Measurements from ENCODE around the gene KANSL1. TPM values are rescaled to one million over a fixed set of nuclear protein-coding genes. Genes with fewer than 3 reads are reported as not detected.
"Not testable (repeated sequence)": the region's sequence is repeated elsewhere in the genome, so short reads cannot be mapped to it uniquely, and the experiment has no call there.

Gene KANSL1
- total RNA-seq, 1 experiment from 2014 or later = 55.5 TPM

- intact Hi-C loops (cut with micrococcal nuclease; ENCODE audit: unreplicated experiment) = no loop called here
- Histone ChIP-seq H3K4me1 (ENCODE audit: control insufficient read depth, insufficient read depth, low read length) (peaks cover 37% of the 10 kb centered on the region), H3K36me3 (ENCODE audit: control insufficient read depth, insufficient read depth, low read length) (no peaks in the 10 kb centered on the region), H3K9me3 (ENCODE audit: control insufficient read depth, insufficient read depth, low read depth, low read length) (no peaks in the 10 kb centered on the region), H3K27ac (ENCODE audit: low read length) (no peak overlapping the region), H3K27me3 (ENCODE audit: control insufficient read depth, insufficient read depth, low read length) (no peaks in the 10 kb centered on the region), H3K4me3 (ENCODE audit: low read depth in 2 of 2, low read length in 2 of 2) (no peak overlapping the region)
- ATAC-seq (no peak), DNase-seq (ENCODE audit: low read depth, low spot score) (no peak)
- no TSS peak for BruUV-seq (replicated peaks)
- TF ChIP-seq CTCF (IDR thresholded peaks at IDR 0.05) = no peak
- no peak for TF ChIP-seq SIN3A (IDR thresholded peaks at IDR 0.05; ENCODE audit: borderline replicate concordance, insufficient read depth, low read depth, low read length)
- TF ChIP-seq REST (IDR thresholded peaks at IDR 0.05; ENCODE audit: insufficient read depth in 1 of 2, low read depth in 2 of 2, low read length in 1 of 2) = no peak
- TF ChIP-seq TCF7L2 (IDR thresholded peaks at IDR 0.05; ENCODE audit: low read depth, low read length) = no peak
- no peak for TF ChIP-seq POLR2AphosphoS5 (IDR thresholded peaks at IDR 0.05; ENCODE audit: low read depth, low read length)
- POLR2A ChIA-PET = no interaction called here
- in situ Hi-C loops (cut with HindIII; ENCODE audit: low pct_unique_long_range_greater_than_20kb, low sequenced_read_pairs) = no loop called here
- CTCF ChIA-PET = interaction anchor here (0.9 kb wide), 1 partner anchor 8 kb away, joined by 13 read pairs; the partner anchor contains the start of gene KANSL1
These were observed 8.5 kb downstream of the KANSL1 start for GRCh38 chr17:46184696-46185095.

GRCh38 chr17:46183383-46183782 lies 9.8 kb downstream of the KANSL1 start:
- DNase-seq (ENCODE audit: low read depth, low spot score); ATAC-seq; BruUV-seq (replicated peaks); H3K27me3 ChIP-seq (ENCODE audit: control insufficient read depth, insufficient read depth, low read length); intact Hi-C loops (cut with micrococcal nuclease; ENCODE audit: unreplicated experiment); CTCF ChIA-PET; in situ Hi-C loops (cut with HindIII; ENCODE audit: low pct_unique_long_range_greater_than_20kb, low sequenced_read_pairs); H3K9me3 ChIP-seq (ENCODE audit: control insufficient read depth, insufficient read depth, low read depth, low read length); H3K4me3 ChIP-seq (ENCODE audit: low read depth in 2 of 2, low read length in 2 of 2); H3K36me3 ChIP-seq (ENCODE audit: control insufficient read depth, insufficient read depth, low read length); H3K27ac ChIP-seq (ENCODE audit: low read length): not testable (repeated sequence)
- POLR2A ChIA-PET = interaction anchor here (0.6 kb wide), 1 partner anchor 64 kb away, joined by 7 read pairs; no protein-coding TSS in a partner anchor
- H3K4me1 ChIP-seq (ENCODE audit: control insufficient read depth, insufficient read depth, low read length) = peaks cover 44% of the 10 kb centered on the region

GRCh38 chr17:46182961-46183360 lies 10.3 kb downstream of the KANSL1 start:
- H3K9me3 ChIP-seq (ENCODE audit: control insufficient read depth, insufficient read depth, low read depth, low read length) = no peaks in the 10 kb centered on the region
- ChIA-PET CTCF (no interaction called here), POLR2A (interaction anchor here (0.6 kb wide), 1 partner anchor 64 kb away, joined by 7 read pairs; no protein-coding TSS in a partner anchor)
- H3K27ac ChIP-seq (ENCODE audit: low read length) = no peak overlapping the region
- no TSS peak for BruUV-seq (replicated peaks)
- no peaks in the 10 kb centered on the region for H3K36me3 ChIP-seq (ENCODE audit: control insufficient read depth, insufficient read depth, low read length)
- DNase-seq (ENCODE audit: low read depth, low spot score) = no peak
- TF ChIP-seq CTCF (IDR thresholded peaks at IDR 0.05) (no peak), SIN3A (IDR thresholded peaks at IDR 0.05; ENCODE audit: borderline replicate concordance, insufficient read depth, low read depth, low read length) (no peak), REST (IDR thresholded peaks at IDR 0.05; ENCODE audit: insufficient read depth in 1 of 2, low read depth in 2 of 2, low read length in 1 of 2) (no peak), POLR2AphosphoS5 (IDR thresholded peaks at IDR 0.05; ENCODE audit: low read depth, low read length) (no peak), TCF7L2 (IDR thresholded peaks at IDR 0.05; ENCODE audit: low read depth, low read length) (no peak)
- H3K4me3 ChIP-seq (ENCODE audit: low read depth in 2 of 2, low read length in 2 of 2) = no peak overlapping the region
- ATAC-seq = no peak
- H3K4me1 ChIP-seq (ENCODE audit: control insufficient read depth, insufficient read depth, low read length) = peaks cover 44% of the 10 kb centered on the region
- in situ Hi-C loops (cut with HindIII; ENCODE audit: low pct_unique_long_range_greater_than_20kb, low sequenced_read_pairs) = no loop called here
- H3K27me3 ChIP-seq (ENCODE audit: control insufficient read depth, insufficient read depth, low read length) = no peaks in the 10 kb centered on the region
- intact Hi-C loops (cut with micrococcal nuclease; ENCODE audit: unreplicated experiment) = no loop called here
